ENCODE measurements around the gene EFNA5.

EFNA5 gene

GRCh38 chr5:107431536-107431935, 239.2 kb downstream of the EFNA5 start:
- no peaks in the 10 kb centered on the region for H3K27me3 ChIP-seq (ENCODE audit: insufficient read depth, low read depth, severe bottlenecking)
- no peak for DNase-seq
- no peak overlapping the region for H3K27ac ChIP-seq
- H3K9me3 ChIP-seq (ENCODE audit: severe bottlenecking): no peaks in the 10 kb centered on the region
- no peak overlapping the region for H3K4me3 ChIP-seq (ENCODE audit: low read depth, low read length)
- TF ChIP-seq, protein P1, sequence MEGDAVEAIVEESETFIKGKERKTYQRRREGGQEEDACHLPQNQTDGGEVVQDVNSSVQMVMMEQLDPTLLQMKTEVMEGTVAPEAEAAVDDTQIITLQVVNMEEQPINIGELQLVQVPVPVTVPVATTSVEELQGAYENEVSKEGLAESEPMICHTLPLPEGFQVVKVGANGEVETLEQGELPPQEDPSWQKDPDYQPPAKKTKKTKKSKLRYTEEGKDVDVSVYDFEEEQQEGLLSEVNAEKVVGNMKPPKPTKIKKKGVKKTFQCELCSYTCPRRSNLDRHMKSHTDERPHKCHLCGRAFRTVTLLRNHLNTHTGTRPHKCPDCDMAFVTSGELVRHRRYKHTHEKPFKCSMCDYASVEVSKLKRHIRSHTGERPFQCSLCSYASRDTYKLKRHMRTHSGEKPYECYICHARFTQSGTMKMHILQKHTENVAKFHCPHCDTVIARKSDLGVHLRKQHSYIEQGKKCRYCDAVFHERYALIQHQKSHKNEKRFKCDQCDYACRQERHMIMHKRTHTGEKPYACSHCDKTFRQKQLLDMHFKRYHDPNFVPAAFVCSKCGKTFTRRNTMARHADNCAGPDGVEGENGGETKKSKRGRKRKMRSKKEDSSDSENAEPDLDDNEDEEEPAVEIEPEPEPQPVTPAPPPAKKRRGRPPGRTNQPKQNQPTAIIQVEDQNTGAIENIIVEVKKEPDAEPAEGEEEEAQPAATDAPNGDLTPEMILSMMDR (IDR thresholded peaks at IDR 0.05; ENCODE audit: low read depth, low read length): no peak
- no peaks in the 10 kb centered on the region for H3K36me3 ChIP-seq

DNA sequence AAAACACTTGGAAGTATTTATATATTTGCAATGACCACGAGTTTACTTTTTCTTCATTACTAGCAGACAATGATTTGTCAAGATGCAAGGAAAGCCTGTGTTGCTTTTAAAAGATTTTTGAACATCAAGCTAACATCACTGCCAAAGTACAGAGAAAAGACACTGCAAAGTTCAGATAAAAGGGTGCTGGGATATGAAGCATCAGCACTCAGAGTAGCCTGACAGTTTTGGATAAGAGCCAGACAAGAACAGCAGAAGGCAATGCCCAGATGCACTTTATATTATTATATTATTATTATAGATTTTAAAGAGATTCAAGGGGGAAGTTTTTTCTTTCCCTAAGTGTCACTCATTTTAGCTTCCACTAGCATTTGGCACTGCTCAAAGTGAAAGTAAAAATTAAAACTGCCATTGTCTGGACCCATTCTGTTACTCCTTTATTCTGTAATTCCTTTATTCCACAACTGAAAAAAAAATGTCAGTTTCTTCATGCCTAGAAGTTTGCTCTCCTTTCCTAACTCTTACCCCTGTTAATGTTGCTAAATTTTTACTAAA, 240.6 kb downstream of the EFNA5 start:
- Histone ChIP-seq H3K36me3 (no peaks in the 10 kb centered on the region), H3K4me3 (ENCODE audit: low read depth, low read length) (no peak overlapping the region), H3K27me3 (ENCODE audit: insufficient read depth, low read depth, severe bottlenecking) (no peaks in the 10 kb centered on the region), H3K27ac (no peak overlapping the region), H3K9me3 (ENCODE audit: severe bottlenecking) (no peaks in the 10 kb centered on the region)
- TF ChIP-seq, protein P1 (IDR thresholded peaks at IDR 0.05; ENCODE audit: low read depth, low read length): no peak
- DNase-seq: no peak

- Histone ChIP-seq H3K9me3 (ENCODE audit: severe bottlenecking) (no peaks in the 10 kb centered on the region), H3K27ac (no peak overlapping the region), H3K4me3 (ENCODE audit: low read depth, low read length) (no peak overlapping the region), H3K27me3 (ENCODE audit: insufficient read depth, low read depth, severe bottlenecking) (no peaks in the 10 kb centered on the region), H3K36me3 (no peaks in the 10 kb centered on the region)
- DNase-seq: no peak
- TF ChIP-seq, protein P1 (IDR thresholded peaks at IDR 0.05; ENCODE audit: low read depth, low read length): no peak
Measured at GRCh38 chr5:107428303-107428813, 242.4 kb downstream of the EFNA5 start.

GRCh38 chr5:107426872-107427271, 243.9 kb downstream of the EFNA5 start:
- Histone ChIP-seq H3K4me3 (ENCODE audit: low read depth, low read length) (no peak overlapping the region), H3K36me3 (no peaks in the 10 kb centered on the region), H3K27me3 (ENCODE audit: insufficient read depth, low read depth, severe bottlenecking) (no peaks in the 10 kb centered on the region), H3K9me3 (ENCODE audit: severe bottlenecking) (no peaks in the 10 kb centered on the region), H3K27ac (no peak overlapping the region)
- DNase-seq: no peak
- TF ChIP-seq, protein P1 (IDR thresholded peaks at IDR 0.05; ENCODE audit: low read depth, low read length): no peak

- TF ChIP-seq, protein P1 (IDR thresholded peaks at IDR 0.05; ENCODE audit: low read depth, low read length): no peak
- DNase-seq: no peak
- no peak overlapping the region for H3K4me3 ChIP-seq (ENCODE audit: low read depth, low read length)
- H3K27ac ChIP-seq: no peak overlapping the region
- H3K9me3 ChIP-seq (ENCODE audit: severe bottlenecking): no peaks in the 10 kb centered on the region
- no peaks in the 10 kb centered on the region for H3K36me3 ChIP-seq
- no peaks in the 10 kb centered on the region for H3K27me3 ChIP-seq (ENCODE audit: insufficient read depth, low read depth, severe bottlenecking)
Measured at GRCh38 chr5:107426209-107426608, 244.5 kb downstream of the EFNA5 start.

- Histone ChIP-seq H3K36me3 (no peaks in the 10 kb centered on the region), H3K4me3 (ENCODE audit: low read depth, low read length) (no peak overlapping the region), H3K27me3 (ENCODE audit: insufficient read depth, low read depth, severe bottlenecking) (no peaks in the 10 kb centered on the region), H3K27ac (no peak overlapping the region), H3K9me3 (ENCODE audit: severe bottlenecking) (no peaks in the 10 kb centered on the region)
- DNase-seq: no peak
- TF ChIP-seq, protein P1 (IDR thresholded peaks at IDR 0.05; ENCODE audit: low read depth, low read length): no peak
Measured at GRCh38 chr5:107425541-107426031, 245.2 kb downstream of the EFNA5 start.

Measured in WERI-Rb-1 (cell line).